NCI-H2107 treated with DMSO at 0.1 percent for 48 hours (cell line): ENCODE measurements around the gene PRIMA1.

Experiments
- DNase-seq: peaks from one replicate; lab custom pipeline; 2025; ENCODE audit not compliant: unreplicated experiment; lab: John Stamatoyannopoulos, UW

PRIMA1 gene

GRCh38 chr14:93733631-93734030 lies 54.7 kb downstream of the PRIMA1 start:
- no peak for DNase-seq

GRCh38 chr14:93733231-93733630 lies 55.1 kb downstream of the PRIMA1 start:
- no peak for DNase-seq

- DNase-seq = no peak
Measured at GRCh38 chr14:93732524-93732923, 55.8 kb downstream of the PRIMA1 start.

- no peak for DNase-seq
Measured at GRCh38 chr14:93731753-93732152, 56.5 kb downstream of the PRIMA1 start.

GRCh38 chr14:93729993-93730392 lies 58.3 kb downstream of the PRIMA1 start:
- DNase-seq = no peak

- no peak for DNase-seq
Measured at GRCh38 chr14:93728651-93729016, 59.7 kb downstream of the PRIMA1 start.

- DNase-seq = no peak
Measured at GRCh38 chr14:93727917-93728650, 60.2 kb downstream of the PRIMA1 start.

- no peak for DNase-seq
Measured at GRCh38 chr14:93727039-93727740, 61.1 kb downstream of the PRIMA1 start.

GRCh38 chr14:93725993-93726392 lies 62.3 kb downstream of the PRIMA1 start:
- DNase-seq = no peak

GRCh38 chr14:93725002-93725582 lies 63.2 kb downstream of the PRIMA1 start:
- no peak for DNase-seq

GRCh38 chr14:93723001-93723400 lies 65.3 kb downstream of the PRIMA1 start:
- DNase-seq = no peak

GRCh38 chr14:93720981-93721483 lies 67.3 kb downstream of the PRIMA1 start:
- no peak for DNase-seq

GRCh38 chr14:93720076-93720815 lies 68.0 kb downstream of the PRIMA1 start:
- no peak for DNase-seq

GRCh38 chr14:93719256-93719655 lies 69.0 kb downstream of the PRIMA1 start:
- DNase-seq = no peak

GRCh38 chr14:93717668-93718320 lies 70.5 kb downstream of the PRIMA1 start:
- no peak for DNase-seq

GRCh38 chr14:93716746-93717667 lies 71.3 kb downstream of the PRIMA1 start:
- no peak for DNase-seq

GRCh38 chr14:93716002-93716745 lies 72.1 kb downstream of the PRIMA1 start:
- no peak for DNase-seq

- no peak for DNase-seq
Measured at GRCh38 chr14:93715279-93715927, 72.9 kb downstream of the PRIMA1 start.

GRCh38 chr14:93714605-93715004 lies 73.7 kb downstream of the PRIMA1 start:
- no peak for DNase-seq
